HuH-7 (cell line): Measurements from ENCODE around the gene INTS7.
"Not testable (repeated sequence)": the region's sequence is repeated elsewhere in the genome, so short reads cannot be mapped to it uniquely, and the experiment has no call there.

Experiments
- DNase-seq: peaks from one replicate; pipeline ENCODE4 v3.0.0; 2011; ENCODE audit warnings: low spot score

Gene INTS7

DNA sequence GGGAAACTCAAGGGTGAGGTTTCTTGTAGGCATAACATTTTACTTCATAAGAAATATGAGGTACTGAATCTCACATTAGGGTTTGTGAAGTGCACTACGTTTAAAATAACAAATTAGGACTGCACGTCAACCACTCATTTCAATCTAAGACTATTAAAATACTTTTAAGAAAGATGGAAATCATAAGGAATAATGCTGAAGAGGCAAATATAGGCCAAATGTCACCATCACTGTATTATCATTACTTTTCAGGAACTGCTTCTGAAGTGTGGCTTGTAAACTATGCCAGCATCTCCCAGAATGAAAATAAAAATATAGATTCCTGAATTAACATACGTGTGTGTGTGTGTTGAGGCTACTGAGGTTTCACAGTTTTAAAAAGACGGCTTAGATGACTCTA, 56.8 kb downstream of the INTS7 start:
- DNase-seq = no peak

DNA sequence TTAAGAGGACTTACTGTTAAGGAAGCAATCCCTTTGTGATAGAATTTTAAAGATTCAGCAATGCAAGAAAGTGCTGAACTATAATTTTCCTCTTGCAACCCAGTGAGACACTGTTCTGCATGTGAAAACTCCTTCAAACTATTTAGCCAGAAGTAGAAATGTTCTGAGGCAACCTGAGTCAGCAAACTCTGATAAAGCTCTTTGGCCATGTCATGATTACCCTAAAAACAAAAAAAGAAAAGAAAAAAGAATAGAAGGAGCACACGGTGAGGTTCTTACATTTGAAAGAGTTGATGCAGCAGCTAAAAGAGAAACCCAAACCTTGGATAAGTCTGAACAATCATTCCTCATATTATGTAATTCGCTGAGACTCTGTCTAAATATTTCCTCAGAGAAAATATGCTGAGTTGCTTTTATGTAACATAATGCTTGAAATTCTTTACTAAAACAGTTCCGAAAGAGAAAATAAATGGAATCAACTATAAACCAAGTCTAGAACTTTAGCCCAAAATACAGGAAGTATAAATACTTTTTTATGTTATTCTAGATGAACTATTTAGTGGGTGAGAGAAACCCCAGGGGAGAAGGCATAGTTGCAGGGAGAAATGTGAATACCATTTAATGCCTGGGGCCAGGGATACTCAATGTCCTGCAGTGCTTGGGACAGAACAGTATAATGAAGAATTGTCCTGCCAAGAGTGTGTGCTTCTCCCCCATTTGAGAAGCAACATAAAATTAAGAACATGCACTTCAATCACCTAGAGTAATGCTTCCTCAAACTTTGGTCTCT, 60.0 kb downstream of the INTS7 start:
- no peak for DNase-seq

DNA sequence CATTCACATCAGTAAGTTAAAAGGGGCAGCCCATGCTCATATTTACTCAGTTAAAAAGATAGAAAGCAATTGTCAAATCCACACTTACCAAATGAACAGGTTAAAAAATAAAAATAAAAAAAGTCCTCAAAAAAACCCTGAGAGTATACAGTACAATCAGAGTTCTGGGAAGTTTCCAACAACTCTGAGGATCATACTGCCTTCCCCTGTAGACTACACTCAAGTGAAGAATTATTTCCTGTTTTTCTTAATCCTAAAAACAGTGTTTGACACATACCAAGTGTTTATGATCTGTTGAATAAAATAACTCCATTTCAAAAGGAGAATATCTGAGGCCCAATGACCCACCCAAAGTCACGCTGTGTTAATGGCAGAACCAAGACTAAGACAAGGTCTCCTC, 61.8 kb downstream of the INTS7 start:
- DNase-seq = no peak

DNA sequence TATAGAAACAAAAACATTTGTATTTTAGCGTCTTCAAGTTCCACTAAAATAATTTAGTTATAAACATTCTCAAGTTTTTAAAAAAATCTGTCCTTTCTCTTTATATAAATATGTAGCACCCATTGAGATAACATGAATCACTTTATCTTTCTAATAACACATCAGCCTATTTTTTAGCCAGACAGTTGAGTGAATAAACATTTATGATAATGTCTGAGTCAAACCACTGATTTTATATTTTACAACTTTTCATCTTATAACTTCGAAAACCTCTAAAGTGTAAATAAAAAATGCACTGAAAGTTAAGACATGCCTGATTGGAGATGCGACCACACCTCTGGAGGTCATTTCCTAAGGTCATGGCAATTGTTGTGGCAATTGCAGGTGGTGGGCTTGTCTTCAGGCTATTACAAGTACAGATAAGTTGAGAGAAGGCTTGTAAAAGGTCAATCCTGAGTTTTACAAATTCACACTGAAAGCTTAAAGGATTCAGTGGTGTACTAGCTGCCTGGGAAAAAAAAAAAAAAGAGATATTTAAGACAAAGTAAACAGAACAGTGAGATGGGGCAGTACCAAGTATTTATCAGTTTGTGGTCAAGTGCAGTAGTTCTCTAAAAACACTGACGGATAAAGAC, 67.0 kb downstream of the INTS7 start:
- DNase-seq = no peak

DNA sequence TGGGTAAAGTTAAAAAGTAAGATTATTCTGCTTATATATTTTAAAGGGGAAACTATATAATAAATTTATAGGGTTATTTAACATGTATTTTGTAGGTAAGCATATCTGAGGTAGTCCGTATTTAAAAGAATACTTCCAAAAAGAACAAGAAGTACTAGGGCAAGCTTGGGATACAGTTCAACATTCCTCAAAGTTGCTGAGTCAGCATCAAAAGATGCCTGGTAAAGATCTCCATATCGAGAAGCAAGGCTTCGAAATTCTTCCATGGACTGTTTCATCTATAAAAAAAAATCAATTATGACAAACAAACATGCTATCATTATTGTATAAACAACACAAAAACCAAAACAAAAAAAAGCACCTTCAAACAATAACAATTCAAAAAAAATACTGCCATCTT, 67.7 kb downstream of the INTS7 start:
- no peak for DNase-seq

DNA sequence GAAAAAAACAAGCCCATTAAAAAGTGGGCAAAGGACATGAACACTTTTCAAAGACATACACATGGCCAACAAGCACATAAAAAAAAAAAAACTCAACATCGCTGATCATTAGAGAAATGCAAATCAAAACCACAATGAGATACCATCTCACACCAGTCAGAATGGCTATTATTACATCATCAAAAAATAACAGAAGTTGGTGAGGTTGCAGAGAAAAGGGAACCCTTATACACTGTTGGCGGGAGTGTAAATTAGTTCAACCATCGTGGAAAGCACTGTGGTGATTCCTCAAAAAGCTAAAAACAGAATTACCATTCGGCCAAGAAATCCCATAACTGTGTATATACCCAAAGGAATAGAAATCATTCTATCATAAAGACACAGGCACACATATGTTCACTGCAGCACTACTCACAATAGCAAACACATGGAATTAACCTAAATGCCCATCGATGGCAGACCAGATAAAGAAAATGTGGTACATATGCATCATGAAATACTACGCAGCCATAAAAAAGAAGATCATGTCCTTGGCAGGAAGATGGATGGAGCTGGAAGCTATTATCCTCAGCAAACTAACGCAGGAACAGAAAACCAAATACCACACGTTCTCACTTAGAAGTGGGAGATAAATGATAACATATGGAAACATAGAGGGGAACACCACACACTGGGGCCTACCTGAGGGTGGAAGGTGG, 70.1 kb downstream of the INTS7 start:
- DNase-seq = no peak

DNA sequence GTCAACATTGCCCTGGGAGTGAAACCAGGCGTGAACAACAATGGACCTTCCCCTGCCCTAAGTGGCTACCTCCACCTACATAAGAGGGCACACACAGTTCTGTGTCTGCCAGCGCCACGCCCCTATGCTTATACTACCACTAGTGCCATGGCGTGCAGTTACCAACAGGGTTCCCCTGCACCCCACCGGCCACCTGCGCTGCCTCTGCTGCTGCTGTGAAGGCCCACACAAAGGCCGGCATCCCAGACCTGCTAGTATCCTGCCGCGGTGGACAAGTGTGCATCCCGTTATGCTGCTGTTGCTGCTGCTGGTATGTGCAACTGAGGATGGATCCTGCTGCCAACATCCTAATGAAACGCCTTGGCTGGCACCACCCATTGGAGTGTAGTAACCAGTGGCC, 75.7 kb downstream of the INTS7 start:
- DNase-seq = no peak

DNA sequence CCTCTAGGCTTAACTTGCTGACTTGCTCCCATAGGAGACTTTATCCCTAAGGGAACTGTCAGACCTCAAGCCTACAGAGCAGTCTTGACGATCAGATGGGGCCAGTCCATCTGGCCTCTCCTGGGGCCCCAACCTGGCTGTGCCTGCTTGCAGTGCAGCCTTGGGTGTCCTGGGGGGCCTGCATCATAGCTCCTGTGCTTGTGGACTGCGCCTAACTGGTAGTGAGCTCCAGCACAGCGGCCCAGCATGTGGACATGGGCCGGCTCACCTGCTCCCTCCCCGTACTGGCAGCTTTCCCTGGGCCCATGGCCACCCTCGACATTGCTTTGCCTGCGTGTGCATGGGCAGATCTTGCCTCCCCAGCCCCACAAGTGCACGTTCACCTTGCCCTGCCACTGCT, 76.1 kb downstream of the INTS7 start:
- DNase-seq = no peak

DNA sequence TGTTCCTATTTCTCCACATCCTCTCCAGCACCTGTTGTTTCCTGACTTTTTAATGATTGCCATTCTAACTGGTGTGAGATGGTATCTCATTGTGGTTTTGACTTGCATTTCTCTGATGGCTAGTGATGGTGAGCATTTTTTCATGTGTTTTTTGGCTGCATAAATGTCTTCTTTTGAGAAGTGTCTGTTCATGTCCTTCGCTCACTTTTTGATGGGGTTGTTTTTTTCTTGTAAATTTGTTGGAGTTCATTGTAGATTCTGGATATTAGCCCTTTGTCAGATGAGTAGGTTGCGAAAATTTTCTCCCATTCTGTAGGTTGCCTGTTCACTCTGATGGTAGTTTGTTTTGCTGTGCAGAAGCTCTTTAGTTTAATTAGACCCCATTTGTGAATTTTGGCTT, 81.3 kb downstream of the INTS7 start:
- not testable (repeated sequence) for DNase-seq

DNA sequence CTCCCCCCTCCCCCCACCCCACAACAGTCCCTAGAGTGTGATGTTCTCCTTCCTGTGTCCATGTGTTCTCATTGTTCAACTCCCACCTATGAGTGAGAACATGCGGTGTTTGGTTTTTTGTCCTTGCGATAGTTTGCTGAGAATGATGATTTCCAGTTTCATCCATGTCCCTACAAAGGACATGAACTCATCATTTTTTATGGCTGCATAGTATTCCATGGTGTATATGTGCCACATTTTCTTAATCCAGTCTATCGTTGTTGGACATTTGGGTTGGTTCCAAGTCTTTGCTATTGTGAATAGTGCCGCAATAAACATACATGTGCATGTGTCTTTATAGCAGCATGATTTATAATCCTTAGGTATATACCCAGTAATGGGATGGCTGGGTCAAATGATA, 81.8 kb downstream of the INTS7 start:
- not testable (repeated sequence) for DNase-seq

DNA sequence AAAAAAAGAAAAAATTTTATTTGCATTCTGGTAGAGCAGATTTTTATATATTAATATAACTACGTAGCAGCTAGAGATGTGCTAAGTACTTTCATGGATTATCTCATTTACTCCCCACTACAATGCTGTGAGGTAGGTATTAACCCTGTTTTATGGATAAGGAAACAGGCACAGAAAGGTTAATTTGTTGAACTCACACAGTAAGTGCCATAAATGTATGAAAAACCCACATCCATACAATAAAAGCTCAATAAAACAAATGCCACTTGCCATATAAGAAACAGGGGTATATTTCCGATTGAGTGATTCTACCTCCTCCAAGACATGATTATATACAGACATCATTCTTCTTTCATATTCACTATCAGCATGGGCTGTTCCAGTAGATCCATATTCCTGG, 83.1 kb downstream of the INTS7 start:
- no peak for DNase-seq

DNA sequence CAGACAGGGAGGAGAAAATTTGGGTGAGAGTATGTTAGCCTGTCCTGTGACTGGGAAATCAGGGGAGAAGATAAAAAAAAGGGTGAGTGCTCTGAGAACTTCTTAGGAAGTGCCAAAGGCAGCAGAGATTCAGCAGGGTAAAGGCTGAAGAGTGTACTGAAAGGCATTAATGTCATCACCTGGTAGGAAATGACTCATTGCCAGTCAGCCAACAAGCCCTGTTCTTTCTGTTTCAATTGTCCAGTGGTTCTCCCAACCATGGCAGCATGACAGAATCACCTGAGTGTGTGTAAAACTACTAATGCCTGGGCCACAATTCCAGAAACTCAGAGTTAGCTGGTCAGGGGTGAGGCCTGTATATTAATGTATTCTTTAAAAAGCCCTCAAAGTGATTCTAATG, 83.5 kb downstream of the INTS7 start:
- no peak for DNase-seq

DNA sequence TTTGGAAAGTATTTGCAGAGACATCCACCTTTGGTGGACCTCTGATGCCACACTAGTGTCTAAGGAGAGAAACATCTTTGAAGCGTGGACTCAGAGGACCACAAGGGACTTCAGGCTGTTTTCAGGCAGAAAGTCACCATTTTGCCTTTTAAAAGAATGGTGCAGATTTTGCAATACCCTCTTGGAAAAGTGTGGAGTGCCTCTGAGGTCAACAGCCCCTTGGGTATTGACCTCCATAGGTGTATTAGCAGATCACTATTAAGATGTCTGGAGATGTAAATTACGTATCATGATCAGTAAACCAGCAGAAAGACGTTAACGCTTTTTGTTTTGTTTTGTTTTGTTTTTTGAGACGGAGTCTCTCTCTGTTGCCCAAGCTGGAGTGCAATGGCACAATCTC, 87.0 kb downstream of the INTS7 start:
- DNase-seq = no peak

DNA sequence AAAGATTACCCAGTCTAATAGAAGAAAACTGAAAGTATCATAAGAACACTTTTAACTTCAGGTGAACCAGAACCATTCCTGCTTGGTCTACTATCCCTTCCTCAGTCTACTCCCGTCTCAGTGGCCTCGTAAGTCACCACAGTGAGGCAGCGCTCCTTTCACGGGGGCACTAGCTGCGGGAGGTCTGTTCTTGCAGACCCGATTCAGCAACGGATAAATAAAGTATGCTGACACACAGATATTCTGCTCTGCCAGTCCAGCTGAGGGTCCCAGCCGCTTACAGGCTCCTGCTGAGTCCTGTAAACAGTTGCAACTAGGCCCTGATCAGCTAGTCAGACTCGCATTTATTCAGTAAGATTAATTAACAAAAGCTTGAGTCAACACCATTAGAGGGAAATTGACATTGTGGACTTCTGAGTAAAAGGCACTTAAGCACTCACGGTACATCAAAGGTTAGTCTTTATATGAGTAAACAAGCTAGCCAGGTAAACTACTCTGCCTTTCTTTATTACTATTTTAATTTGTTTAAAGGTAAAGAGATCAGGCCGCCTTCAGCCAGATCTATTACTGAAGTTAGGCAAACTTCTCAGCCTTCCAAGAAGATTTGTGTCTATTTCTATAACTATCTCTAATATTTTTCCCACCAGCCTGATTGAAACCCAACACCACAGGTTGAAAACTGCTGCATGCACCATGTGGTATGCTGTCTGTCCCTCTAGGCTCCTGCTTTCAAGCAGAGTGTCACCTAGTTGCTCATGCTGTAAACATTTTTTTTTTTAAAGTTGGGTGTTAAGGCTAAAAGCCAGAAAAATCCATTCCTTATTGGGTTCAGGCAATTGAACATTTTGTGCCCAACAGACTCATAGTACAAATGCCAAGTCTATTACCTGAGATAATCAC, 87.7 kb downstream of the INTS7 start:
- no peak for DNase-seq

DNA sequence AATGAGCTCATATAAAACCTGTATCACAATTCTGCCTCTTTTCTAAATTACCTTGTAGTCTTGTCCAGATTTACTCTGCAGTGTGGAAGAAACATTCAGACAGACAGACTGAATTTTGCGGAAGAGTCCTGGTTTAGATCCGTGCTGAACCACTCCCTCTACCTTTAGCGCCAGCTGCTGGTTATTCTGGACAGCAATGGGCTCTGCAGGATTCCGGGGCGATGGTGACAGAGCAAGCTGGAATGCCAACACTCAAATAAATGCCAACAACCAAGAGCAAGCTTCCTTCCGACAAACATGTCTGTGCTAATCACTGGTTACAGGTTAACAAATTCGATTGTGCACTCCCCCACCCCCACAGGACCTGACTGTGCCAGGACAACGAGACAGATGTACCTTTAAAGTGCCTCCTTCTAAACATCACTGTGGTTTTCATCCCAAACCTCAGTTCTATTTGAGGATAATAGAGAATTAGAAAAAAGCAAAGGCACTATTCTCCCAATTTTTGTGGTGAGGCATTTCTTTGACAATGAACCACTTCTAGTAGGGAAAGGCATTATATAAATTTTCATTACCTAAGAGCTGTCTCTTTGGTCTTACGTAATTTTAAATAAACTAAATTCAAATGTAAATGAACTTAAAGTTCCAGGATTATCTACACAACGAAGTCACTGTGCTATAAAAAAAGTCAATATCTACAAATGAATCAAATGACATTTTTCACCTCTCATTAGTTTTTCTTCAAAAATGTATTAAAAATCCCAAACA, 90.4 kb downstream of the INTS7 start:
- DNase-seq = peak; percentile 69

DNA sequence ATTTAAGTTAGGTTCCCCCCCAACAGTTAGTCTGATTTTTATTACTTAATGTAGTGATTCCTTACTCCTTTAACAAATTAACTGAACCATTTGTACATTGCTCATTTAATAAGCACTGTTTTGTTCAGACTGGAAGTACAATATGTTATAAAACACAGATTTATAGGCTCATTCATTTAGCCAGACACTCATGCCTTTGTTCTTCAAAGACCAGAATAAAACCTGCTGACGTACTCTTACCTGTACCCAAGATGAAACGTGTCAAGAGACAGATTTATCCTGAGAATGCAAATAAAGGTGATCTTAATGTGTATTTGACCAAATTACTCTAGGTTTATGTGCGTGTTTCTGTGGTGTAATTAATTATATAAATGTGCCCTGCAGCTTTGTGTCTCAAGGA, 92.8 kb downstream of the INTS7 start:
- DNase-seq = no peak

DNA sequence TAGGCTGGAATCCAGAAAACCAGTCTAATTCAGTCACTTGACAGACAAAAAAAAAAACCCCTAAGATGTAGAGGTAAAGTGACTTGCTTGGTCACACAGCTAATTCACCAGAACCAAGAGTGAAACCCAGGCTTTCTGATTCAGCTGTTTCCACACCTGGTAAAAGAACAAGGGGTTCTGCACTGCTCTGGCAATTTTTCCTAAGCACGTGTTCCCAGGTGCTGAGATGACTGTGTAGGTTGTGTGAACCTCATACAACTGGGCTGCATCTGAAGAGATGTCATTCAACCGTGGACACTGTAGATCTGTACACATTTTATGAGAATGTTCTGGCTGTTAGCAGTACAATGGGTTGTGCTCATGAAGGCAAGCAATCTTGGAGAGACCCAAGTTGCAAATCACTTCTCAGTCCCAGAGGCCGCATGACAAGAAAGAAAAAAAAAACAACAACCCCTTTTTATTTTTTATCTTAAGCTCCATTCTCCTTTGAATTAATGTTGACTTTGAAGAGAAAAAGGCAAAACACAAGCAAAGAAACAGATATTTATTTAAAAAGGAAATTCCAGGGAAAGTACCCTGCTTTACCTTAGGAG, 95.4 kb downstream of the INTS7 start:
- DNase-seq = no peak

DNA sequence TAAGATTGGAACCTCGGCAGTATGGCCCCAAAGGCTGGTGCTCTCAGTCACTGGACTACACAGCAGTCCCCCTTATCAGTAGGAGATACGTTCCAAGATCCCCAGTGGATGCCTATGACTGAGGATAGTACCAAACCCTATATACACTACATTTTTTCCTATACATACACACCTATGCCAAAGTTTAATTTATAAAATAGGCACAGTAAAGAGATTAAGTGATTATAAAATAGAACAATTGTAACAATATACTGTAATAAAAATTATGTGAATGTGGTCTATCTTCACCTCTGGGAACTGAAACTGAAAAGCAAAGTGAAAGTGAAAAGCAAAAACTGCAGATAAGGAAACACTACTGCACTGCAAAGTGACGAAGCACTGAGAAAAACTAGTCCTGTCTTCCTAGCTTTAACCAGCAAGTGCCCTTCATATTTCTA, 96.8 kb downstream of the INTS7 start:
- no peak for DNase-seq

DNA sequence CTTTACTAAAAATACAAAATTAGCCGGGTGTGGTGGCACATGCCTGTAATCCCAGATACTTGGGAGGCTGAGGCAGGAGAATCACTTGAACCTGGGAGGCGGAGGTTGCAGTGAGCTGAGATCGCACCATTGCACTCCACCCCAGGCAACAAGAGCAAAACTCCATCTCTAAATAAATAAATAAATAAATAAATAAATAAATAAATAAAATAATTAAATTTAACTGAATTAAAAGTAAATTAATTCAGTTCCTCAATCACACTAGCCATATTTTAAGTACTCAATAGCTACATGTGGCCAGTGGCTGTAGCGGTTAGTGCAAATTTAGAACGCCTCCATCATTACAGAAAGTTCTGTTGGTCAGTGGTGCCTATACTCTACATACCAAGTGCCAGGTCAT, 97.9 kb downstream of the INTS7 start:
- not testable (repeated sequence) for DNase-seq

DNA sequence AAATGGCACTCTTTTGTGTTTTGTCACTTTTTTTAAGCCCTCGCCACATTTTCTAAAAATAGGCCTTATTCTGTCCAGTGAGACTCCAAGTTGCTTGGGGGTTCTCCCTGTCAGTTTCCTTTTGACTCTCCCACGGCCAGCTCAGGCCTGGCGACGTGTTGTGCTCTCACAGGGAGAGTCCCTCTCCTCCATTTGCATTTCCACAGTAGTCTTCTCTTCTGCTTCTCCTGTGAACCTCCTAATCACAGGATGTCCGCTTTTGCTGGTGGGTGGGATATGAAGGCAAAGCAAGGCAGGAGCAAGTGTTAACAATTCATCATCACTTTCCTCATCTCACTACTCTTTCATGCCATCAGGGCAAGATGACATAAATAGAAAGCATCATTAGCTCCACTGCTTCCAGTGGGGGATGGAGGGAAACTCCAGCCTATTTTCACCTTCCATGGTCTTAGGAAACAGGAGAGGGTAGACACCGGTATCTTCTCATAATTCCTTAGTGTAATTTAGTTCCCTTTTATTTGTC, 99.8 kb downstream of the INTS7 start:
- DNase-seq = no peak
